K562 (cell line): Measurements from ENCODE around the gene SEC24C. TPM values are rescaled to one million over a fixed set of nuclear protein-coding genes. Genes with fewer than 3 reads are reported as not detected.

ENCODE experiments used
- ELF4 ChIP-seq: fragments of 450-650 bp; formaldehyde crosslinking; IDR thresholded peaks from 2 replicates; pipeline ENCODE4 v1.4.0; 2022; ENCODE audit warnings: missing genetic modification characterization
- FOXP4 ChIP-seq: sonication (generic); formaldehyde crosslinking; IDR thresholded peaks from 2 replicates; pipeline ENCODE4 v1.8.0; 2022; ENCODE audit warnings: mild to moderate bottlenecking, missing genetic modification reagents, borderline replicate concordance
- GATAD2A ChIP-seq: fragments of 450-650 bp; IDR thresholded peaks from 2 replicates; pipeline ENCODE4 v1.6.1; 2017
- HBP1 ChIP-seq: fragments of 450-650 bp; formaldehyde crosslinking; IDR thresholded peaks from 2 replicates; pipeline ENCODE4 v1.4.0; 2022; ENCODE audit warnings: missing genetic modification characterization
- HEY1 ChIP-seq: fragments of 250-450 bp; sonication (Bioruptor Pico); IDR thresholded peaks from 2 replicates; pipeline ENCODE4 v1.5.0; 2020; ENCODE audit warnings: mild to moderate bottlenecking, moderate library complexity, borderline replicate concordance
- JUND ChIP-seq, 2 experiments: IDR thresholded peaks; 2 replicates in 1 of 2; 3 replicates in 1 of 2; pipeline ENCODE4 v1.6.1; 2011; ENCODE audit warnings: borderline replicate concordance in 2 of 2, low read depth in 2 of 2, low read length in 2 of 2, improper control_type of control experiment in 1 of 2, missing biosample characterization in 1 of 2, missing genetic modification characterization in 1 of 2, missing genetic modification reagents in 1 of 2
- MBD1 ChIP-seq: fragments of 250-450 bp; sonication (Bioruptor Pico); IDR thresholded peaks from 2 replicates; pipeline ENCODE4 v1.8.0; 2022; ENCODE audit warnings: inconsistent platforms
- PPARD ChIP-seq: fragments of 250-450 bp; sonication (Bioruptor Pico); IDR thresholded peaks from 2 replicates; pipeline ENCODE4 v1.8.0; 2022; ENCODE audit warnings: inconsistent platforms, mild to moderate bottlenecking, moderate library complexity
- PRMT5 ChIP-seq: sonication (generic); formaldehyde crosslinking; IDR thresholded peaks from 2 replicates; pipeline ENCODE4 v1.5.0; 2020; ENCODE audit warnings: missing genetic modification reagents
- TARDBP ChIP-seq: fragments of 450-650 bp; IDR thresholded peaks from 2 replicates; pipeline ENCODE4 v1.6.1; 2016
- TRIM28 ChIP-seq: fragments of 450-650 bp; IDR thresholded peaks from 2 replicates; pipeline ENCODE4 v1.6.1; 2017
- polyA plus RNA-seq, 8 experiments: library from polyadenylated mRNA; depleted of rRNA in 4 of 8; stranded (reverse) in 5 of 8; unstranded in 3 of 8; fragments of >200 nt; fragmentation: Nextera tagmentation in 2 of 8; fragmentation: Illumina TruSeq in 1 of 8; extraction: Ambion mirVana in 2 of 8; extraction: Trizol in 1 of 8; gene quantifications; 2 replicates each; pipeline versions ENCODE4 v1.2.1 to v1.2.3, GENCODE V29; 2011 to 2014; ENCODE audit warnings: inconsistent platforms in 1 of 8, missing spikeins in 1 of 8
- total RNA-seq, 7 experiments: library from RNA; depleted of rRNA in 6 of 7; stranded (reverse); fragments of >200 nt in 6 of 7; fragmentation: Illumina TruSeq in 2 of 7; extraction: Trizol in 2 of 7; gene quantifications; 2 replicates each; pipeline versions ENCODE4 v1.2.1 to v1.2.3, GENCODE V29; 2011 to 2021; ENCODE audit warnings: low replicate concordance in 1 of 7
- TF ChIP-seq, protein P1 (sequence below): sonication (generic); formaldehyde crosslinking; IDR thresholded peaks from 2 replicates; pipeline ENCODE4 v1.8.0; 2023; ENCODE audit warnings: missing genetic modification reagents, mild to moderate bottlenecking, borderline replicate concordance
- TF ChIP-seq, protein P2 (sequence below): sonication (generic); formaldehyde crosslinking; IDR thresholded peaks from 2 replicates; pipeline ENCODE4 v1.8.0; 2023; ENCODE audit warnings: mild to moderate bottlenecking, missing genetic modification reagents
- TF ChIP-seq, protein P3 (sequence below): fragments of 250-450 bp; sonication (Bioruptor Pico); IDR thresholded peaks from 2 replicates; pipeline ENCODE4 v1.8.0; 2021; ENCODE audit warnings: moderate library complexity, mild to moderate bottlenecking, inconsistent platforms

SEC24C gene
- total and polyA plus RNA-seq, 9 of the 15 experiments (the other 6 are each of a cell fraction or from before 2014, with no cell fraction given) = 19.0 to 115 (median 70.5) TPM

DNA sequence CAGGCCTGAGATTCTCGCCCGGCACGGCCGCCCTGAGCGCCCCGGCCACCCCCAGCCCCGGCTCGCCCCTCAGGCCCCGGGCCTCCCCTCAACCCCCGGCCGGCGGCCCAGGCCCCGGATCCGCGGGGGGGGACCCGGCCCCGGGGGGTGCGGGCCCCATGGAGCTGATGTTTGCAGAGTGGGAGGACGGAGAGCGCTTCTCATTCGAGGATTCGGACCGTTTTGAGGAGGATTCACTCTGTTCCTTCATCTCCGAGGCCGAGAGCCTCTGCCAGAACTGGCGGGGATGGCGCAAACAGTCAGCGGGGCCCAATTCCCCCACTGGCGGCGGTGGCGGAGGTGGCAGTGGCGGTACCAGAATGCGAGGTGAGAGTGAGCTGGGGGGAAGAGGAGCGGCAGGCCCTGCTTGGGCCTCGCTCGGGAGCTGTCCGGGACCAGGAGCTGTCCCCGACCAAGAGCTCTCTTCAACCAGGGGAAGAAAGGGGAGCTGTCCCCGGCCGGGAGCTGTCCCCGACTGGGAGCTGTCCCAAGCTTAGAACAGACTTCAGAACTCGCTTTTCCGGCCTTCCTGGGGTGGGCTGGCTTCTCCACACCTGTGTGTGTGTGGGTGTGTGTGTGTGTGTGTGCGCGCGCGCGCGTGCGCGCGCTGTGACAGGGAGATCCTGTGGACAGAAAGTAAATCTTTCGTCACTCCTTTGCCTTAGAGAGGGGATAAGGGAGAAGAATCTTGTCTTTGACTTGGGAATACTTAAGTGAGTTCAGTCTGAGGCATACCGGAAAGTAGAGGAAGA, 41.7 kb downstream of the SEC24C start (continued):
- TF ChIP-seq, protein P1, sequence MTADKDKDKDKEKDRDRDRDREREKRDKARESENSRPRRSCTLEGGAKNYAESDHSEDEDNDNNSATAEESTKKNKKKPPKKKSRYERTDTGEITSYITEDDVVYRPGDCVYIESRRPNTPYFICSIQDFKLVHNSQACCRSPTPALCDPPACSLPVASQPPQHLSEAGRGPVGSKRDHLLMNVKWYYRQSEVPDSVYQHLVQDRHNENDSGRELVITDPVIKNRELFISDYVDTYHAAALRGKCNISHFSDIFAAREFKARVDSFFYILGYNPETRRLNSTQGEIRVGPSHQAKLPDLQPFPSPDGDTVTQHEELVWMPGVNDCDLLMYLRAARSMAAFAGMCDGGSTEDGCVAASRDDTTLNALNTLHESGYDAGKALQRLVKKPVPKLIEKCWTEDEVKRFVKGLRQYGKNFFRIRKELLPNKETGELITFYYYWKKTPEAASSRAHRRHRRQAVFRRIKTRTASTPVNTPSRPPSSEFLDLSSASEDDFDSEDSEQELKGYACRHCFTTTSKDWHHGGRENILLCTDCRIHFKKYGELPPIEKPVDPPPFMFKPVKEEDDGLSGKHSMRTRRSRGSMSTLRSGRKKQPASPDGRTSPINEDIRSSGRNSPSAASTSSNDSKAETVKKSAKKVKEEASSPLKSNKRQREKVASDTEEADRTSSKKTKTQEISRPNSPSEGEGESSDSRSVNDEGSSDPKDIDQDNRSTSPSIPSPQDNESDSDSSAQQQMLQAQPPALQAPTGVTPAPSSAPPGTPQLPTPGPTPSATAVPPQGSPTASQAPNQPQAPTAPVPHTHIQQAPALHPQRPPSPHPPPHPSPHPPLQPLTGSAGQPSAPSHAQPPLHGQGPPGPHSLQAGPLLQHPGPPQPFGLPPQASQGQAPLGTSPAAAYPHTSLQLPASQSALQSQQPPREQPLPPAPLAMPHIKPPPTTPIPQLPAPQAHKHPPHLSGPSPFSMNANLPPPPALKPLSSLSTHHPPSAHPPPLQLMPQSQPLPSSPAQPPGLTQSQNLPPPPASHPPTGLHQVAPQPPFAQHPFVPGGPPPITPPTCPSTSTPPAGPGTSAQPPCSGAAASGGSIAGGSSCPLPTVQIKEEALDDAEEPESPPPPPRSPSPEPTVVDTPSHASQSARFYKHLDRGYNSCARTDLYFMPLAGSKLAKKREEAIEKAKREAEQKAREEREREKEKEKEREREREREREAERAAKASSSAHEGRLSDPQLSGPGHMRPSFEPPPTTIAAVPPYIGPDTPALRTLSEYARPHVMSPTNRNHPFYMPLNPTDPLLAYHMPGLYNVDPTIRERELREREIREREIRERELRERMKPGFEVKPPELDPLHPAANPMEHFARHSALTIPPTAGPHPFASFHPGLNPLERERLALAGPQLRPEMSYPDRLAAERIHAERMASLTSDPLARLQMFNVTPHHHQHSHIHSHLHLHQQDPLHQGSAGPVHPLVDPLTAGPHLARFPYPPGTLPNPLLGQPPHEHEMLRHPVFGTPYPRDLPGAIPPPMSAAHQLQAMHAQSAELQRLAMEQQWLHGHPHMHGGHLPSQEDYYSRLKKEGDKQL = 0 out of 2 replicates have a peak, but pooled peaks have one; percentile 46
- no peak for TF ChIP-seq MBD1 (CRISPR knock-in tag)
- no peak for TF ChIP-seq JUND (IDR thresholded peaks at IDR 0.05; ENCODE audit: borderline replicate concordance, low read depth, low read length)
- no peak for TF ChIP-seq JUND (tag; IDR thresholded peaks at IDR 0.05; ENCODE audit: borderline replicate concordance, low read depth, low read length)
- TF ChIP-seq TRIM28 = no peak
- TF ChIP-seq, protein P2, sequence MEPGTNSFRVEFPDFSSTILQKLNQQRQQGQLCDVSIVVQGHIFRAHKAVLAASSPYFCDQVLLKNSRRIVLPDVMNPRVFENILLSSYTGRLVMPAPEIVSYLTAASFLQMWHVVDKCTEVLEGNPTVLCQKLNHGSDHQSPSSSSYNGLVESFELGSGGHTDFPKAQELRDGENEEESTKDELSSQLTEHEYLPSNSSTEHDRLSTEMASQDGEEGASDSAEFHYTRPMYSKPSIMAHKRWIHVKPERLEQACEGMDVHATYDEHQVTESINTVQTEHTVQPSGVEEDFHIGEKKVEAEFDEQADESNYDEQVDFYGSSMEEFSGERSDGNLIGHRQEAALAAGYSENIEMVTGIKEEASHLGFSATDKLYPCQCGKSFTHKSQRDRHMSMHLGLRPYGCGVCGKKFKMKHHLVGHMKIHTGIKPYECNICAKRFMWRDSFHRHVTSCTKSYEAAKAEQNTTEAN (CRISPR knock-in tag) = 0 out of 2 replicates have a peak, but pooled peaks have one; percentile 37
- TF ChIP-seq TARDBP = peak; percentile 17; the same call in 1 of the 2 replicates
- TF ChIP-seq PPARD = no peak
- peak; percentile 25; the same call in 1 of the 2 replicates for TF ChIP-seq HBP1 (CRISPR knock-in tag)
- 0 out of 2 replicates have a peak, but pooled peaks have one; percentile 48 for TF ChIP-seq PRMT5 (CRISPR knock-in tag)
- TF ChIP-seq ELF4 (CRISPR knock-in tag) = no peak
- no peak for TF ChIP-seq GATAD2A
- TF ChIP-seq, protein P3, sequence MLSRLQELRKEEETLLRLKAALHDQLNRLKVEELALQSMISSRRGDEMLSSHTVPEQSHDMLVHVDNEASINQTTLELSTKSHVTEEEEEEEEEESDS (CRISPR knock-in tag) = no peak
- no peak for TF ChIP-seq FOXP4 (CRISPR knock-in tag)
- TF ChIP-seq HEY1 = no peak
